ENCODE data around the gene HEATR1.

DNA sequence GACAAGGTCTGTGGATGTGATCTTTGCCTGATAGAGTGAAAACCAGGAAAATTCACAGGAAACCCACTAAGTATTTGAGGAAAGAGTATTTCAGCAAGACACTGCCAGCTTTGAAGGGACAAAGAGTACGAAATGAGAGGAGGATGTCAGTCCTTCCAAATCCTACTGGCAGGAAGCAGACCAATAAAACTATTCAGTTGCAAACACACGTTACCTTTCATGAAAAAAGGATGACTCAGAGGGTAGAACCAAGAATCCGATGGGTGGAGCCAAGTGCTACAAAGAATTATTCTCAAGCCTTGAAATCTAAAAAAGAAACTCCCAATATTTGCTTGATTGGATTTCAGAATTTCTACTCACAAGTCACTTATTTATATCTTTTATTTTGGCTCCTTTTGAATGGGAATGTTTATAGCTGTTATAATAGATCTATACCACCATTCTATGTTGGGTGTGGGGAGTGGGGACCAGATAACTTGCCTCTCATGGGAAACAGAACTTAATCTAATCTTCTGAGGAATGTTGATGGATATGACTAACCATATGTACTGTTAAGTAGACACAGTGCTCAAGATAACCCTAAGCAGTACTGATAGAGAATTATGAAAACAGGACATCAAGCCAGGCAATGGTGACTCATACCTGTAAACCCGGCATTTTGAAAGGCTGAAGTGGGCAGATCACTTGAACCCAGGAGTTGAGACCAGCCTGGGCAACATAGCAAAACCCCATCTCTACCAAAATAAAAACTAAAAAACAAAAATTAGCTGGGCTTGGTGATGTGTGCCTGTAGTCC, 19.3 kb upstream of the HEATR1 start:
- no peak for TF ChIP-seq POLR2A (IDR thresholded peaks at IDR 0.05)
- TF ChIP-seq, protein P1, sequence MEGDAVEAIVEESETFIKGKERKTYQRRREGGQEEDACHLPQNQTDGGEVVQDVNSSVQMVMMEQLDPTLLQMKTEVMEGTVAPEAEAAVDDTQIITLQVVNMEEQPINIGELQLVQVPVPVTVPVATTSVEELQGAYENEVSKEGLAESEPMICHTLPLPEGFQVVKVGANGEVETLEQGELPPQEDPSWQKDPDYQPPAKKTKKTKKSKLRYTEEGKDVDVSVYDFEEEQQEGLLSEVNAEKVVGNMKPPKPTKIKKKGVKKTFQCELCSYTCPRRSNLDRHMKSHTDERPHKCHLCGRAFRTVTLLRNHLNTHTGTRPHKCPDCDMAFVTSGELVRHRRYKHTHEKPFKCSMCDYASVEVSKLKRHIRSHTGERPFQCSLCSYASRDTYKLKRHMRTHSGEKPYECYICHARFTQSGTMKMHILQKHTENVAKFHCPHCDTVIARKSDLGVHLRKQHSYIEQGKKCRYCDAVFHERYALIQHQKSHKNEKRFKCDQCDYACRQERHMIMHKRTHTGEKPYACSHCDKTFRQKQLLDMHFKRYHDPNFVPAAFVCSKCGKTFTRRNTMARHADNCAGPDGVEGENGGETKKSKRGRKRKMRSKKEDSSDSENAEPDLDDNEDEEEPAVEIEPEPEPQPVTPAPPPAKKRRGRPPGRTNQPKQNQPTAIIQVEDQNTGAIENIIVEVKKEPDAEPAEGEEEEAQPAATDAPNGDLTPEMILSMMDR (IDR thresholded peaks at IDR 0.05), result no peak
